Activated CD4-positive, alpha-beta T cell treated with anti-CD3 and anti-CD28 coated beads, Interleukin-2, amount 50 U/mL, for 16 hours (primary cell): ENCODE data around the gene MRPL14.

Experiments used
- DNase-seq: peaks from one replicate; pipeline ENCODE4 v3.0.0-alpha.2; 2020

The MRPL14 gene

GRCh38 chr6:44120692-44121443 is 6.4 kb downstream of the MRPL14 start:
- DNase-seq: no peak

GRCh38 chr6:44119704-44120262 is 7.5 kb downstream of the MRPL14 start:
- DNase-seq: no peak

GRCh38 chr6:44117397-44118128 is 9.7 kb downstream of the MRPL14 start:
- DNase-seq: no peak

- no peak for DNase-seq
Observed at GRCh38 chr6:44116641-44117382, 10.4 kb downstream of the MRPL14 start.

GRCh38 chr6:44115866-44116265 is 11.4 kb downstream of the MRPL14 start:
- DNase-seq: no peak

GRCh38 chr6:44113414-44113813 is 13.8 kb downstream of the MRPL14 start:
- DNase-seq: no peak

GRCh38 chr6:44111434-44112417 is 15.5 kb downstream of the MRPL14 start:
- no peak for DNase-seq

GRCh38 chr6:44110966-44111365 is 16.3 kb downstream of the MRPL14 start:
- no peak for DNase-seq

- DNase-seq: no peak
Observed at GRCh38 chr6:44110005-44110676, 17.1 kb downstream of the MRPL14 start.

GRCh38 chr6:44109212-44109611 is 18.0 kb downstream of the MRPL14 start:
- no peak for DNase-seq

GRCh38 chr6:44108471-44108870 is 18.8 kb downstream of the MRPL14 start:
- DNase-seq: no peak

- no peak for DNase-seq
Observed at GRCh38 chr6:44107017-44107416, 20.2 kb downstream of the MRPL14 start.

GRCh38 chr6:44105993-44106740 is 21.1 kb downstream of the MRPL14 start:
- DNase-seq: no peak

GRCh38 chr6:44105146-44105545 is 22.1 kb downstream of the MRPL14 start:
- DNase-seq: no peak

- no peak for DNase-seq
Observed at GRCh38 chr6:44104481-44105021, 22.7 kb downstream of the MRPL14 start.

- DNase-seq: no peak
Observed at GRCh38 chr6:44102527-44102926, 24.7 kb downstream of the MRPL14 start.

GRCh38 chr6:44101832-44102231 is 25.4 kb downstream of the MRPL14 start:
- no peak for DNase-seq

- peak; percentile 25 for DNase-seq
Observed at GRCh38 chr6:44100088-44100550, 27.1 kb downstream of the MRPL14 start.

- DNase-seq: no peak
Observed at GRCh38 chr6:44099192-44099591, 28.1 kb downstream of the MRPL14 start.

- DNase-seq: no peak
Observed at GRCh38 chr6:44097782-44098317, 29.4 kb downstream of the MRPL14 start.
